Right lung (tissue), 5 donors: ENCODE measurements around the gene THSD4. TPM values are rescaled to one million over a fixed set of nuclear protein-coding genes. Genes with fewer than 3 reads are reported as not detected.

Experiments
- DNase-seq, 2 donors: peaks; one replicate each; pipeline ENCODE4 v3.0.0-alpha.2; 2013
- polyA plus RNA-seq, 5 donors: library from polyadenylated mRNA; unstranded; fragments of 120-200 nt; gene quantifications; one replicate each; pipeline versions ENCODE4 v1.2.1 to v1.2.3, GENCODE V29; 2013; ENCODE audit warnings: inconsistent platforms in 1 of 5, low replicate concordance in 1 of 5; ENCODE audit not compliant: insufficient read length in 5 of 5, insufficient read depth in 1 of 5

Gene THSD4
- polyA plus RNA-seq, 5 donors, result 14.0 to 27.2 (median 17.1) TPM

DNA sequence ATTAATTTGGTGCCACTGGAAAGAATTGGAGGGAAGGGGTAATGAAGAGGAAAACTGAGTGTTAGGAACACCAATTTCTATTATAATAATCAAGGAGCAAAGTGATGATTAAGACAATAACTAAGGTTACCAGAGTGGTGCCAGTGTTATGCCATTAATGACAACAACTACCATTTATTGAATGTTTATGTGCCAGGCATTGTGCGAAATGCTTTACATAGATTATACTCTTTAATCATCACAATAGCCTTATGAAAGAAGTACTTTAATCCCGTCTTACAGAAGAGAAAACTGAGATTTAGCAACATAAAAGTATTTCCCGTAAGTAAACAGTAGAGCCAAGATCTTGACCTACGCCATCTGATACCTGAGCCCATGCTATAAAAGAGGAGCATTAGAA is 507.8 kb downstream of the THSD4 start:
- no peak for DNase-seq

DNA sequence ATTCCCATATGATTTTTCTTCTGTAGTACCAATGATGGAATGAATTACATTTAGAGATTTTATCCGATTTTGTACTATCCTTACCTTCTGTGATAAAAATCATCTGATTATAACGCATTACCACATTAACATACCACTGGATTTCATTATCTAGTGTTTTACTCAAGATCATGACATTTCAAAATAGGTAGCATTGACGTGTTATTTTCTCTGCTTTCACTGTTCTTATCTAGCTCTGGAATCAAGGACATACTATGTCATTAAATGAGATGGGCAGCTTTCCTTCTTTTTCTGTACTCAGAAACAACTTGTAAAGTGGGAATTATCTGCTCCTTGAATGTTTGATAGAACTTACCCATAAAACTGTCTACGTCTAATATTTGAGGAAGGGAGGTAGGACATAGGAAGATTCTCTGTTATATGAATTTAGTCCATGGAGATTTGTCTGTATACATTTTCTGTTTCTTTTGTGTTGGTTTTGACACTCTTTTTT is 511.4 kb downstream of the THSD4 start:
- DNase-seq, result no peak

DNA sequence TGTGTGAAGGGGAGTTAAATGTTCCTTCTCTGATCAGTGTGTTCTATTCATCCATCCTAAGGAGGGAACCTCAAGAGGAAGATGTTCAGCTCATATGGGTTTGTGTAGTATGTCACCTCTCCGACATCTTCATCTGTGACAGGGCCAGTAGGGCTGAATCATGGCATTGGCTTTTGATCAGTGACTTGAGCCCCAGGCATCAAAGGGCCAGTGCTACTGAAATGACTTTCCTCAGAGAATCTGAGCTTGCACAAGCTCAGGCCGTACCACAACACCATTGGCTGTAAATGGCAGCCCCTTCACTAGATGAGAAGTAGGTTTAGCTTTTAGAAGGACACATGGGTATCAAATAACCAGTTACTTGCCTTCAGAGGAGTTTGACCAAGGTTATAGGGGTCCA is 511.9 kb downstream of the THSD4 start:
- no peak for DNase-seq

DNA sequence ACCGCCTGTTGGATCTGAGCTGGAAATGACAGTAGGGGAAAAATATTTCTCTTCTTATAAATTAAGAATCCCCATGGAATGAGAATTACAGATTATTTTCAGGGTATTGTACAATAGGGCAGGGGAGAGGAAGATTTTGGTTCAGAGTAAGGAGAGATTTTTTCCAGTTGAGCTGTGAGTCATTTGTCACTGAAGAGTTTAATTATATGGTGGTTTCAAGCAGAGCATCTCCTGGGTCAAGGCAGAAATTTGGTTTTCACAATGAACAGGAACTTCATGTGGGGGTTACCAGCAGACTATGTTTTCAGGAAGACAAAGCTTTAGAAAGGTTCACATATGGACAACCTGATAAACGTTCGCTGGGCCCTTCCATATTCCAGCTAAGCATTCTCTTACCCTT is 512.3 kb downstream of the THSD4 start:
- no peak for DNase-seq

DNA sequence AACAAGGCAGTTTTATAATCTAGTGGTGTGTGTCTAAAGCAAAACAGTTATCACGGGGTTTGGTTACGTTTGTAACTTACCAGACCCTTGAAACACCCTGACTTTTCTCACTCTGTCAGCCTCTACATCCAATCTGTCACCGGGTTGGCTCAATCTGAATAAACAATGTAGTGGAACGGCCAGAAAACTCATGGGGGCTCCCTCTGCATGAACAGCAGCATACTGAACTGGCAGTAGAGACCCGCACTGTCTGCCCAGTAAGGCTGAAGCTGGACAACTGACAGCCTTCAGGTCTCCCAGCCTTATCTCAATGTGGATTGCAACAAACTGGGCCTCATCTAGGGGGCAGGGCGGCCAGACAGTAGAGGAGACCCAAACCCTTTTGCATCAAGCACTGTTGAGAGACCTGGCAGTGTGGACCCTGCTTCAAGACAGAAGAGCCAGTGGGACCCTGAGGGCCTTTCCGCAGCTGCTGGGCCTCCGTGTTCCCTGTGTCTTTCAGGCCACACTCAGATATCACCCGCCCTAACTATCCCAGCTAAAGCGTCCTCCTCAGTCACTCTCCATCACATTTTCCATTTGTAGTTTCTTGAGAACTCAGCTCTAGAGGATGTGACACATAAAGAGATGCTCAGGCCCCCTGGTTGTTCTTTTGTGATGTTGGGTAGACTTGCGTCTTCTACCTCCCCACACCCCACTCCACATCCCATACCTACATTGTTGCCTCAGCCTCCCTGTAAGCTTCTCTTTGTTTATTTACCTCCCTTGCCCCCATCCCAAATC is 513.9 kb downstream of the THSD4 start:
- no peak for DNase-seq

DNA sequence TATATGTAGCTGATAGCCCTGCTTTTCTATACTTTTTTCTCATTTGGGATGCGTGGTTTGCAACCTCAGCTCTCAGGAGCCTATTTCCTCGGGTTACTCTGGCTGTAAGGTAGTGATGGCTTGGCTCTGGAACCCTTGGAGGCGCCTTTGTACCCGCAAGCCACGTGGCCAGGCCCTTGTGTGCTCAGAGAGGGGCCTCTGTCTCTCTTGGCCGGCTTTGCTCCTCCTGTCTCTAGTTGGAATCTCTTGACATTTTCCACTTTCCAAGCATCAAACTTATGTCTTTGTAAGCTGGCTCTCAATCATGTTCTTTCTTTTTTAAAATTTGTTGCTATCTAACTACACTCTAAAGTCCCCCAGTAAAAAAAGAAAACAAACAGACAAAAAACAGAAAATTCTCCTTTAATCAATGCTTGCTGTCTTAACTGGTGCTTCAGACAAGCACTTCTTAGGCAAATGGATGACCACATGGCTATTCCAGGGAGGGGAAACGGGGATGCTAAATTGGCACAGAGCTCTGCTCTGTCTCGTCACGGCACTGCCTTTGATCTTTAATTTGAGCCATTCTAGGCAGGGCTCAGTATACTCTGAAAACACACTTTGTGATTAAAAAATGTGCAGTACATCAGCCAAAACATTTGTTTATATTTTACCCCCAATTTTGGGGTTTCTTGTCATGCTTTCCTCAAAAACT is 514.7 kb downstream of the THSD4 start:
- DNase-seq, result no peak

- no peak for DNase-seq
These were observed 515.2 kb downstream of the THSD4 start for GRCh38 chr15:71630475-71630809.

- no peak for DNase-seq
These were observed 517.4 kb downstream of the THSD4 start for GRCh38 chr15:71632576-71633195.

DNA sequence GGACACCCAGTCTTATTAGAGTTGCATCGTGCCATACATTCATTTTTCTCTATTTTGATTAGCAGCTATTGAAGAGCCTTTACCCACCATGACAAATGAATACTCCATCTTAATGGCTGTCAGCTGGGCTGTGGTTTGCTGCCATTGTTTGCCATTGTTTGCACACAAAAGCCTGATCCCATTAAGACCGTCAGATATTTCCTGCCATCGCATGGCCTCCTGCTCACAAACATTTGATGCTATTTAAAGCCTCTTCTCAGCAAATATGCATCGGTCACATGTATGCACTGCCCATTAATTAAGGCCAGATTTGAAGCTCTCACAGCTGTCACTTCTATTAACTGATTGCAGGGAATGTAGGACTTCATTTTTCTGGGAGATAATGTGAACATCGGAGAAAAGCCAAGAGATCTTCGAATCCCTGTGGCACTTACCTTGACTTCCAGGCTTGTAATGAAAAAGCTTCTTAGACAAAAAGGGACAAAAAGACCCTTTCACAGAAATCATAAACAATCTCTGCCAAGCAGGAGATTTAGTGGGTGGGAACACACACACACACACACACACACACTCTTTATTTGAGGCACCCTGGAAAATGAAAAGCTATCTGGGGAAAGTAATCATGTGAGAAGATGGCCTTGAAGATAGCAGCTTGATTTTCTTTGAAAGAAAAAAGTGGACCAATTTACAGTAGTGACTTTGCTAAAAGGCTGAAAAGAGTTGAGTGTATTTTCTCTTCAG is 519.7 kb downstream of the THSD4 start:
- no peak for DNase-seq

DNA sequence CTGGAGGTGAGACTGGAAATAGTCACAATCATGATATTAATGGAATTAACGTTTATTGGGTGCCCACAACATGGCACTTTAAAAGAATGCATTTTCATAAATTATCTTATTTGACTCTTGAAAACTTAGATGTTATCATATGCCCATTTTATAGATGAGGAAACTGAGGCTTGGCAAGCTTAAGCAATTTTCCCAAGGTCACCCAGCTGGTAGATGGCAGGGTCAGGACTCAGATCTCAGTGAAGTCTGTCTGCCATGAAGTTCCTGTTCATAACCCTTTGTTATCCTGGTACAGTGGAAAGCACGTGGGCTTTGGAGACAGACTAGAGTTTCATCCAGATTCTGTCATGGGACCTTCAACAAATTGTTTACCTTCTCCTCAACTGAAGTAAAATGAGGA is 520.5 kb downstream of the THSD4 start:
- no peak for DNase-seq

DNA sequence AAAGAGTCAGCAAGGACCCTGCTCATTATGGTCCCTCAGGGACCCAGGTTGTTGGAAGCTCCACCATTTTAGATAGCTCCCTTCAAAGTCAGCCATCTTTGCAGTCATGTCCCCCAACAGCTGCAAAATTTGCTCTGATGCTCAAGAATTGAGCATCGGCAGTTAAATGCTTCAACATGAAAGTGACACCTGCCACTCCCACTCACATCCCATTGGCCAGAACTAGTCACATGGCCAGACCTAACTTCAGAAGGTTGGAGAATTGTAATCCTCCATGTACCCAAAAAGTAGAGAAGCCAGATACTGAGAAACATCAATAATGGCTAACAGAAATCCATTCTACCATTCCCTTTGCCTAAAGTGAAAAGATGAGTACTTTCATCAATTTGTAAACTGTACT is 523.6 kb downstream of the THSD4 start:
- DNase-seq, result no peak

- DNase-seq, result no peak
These were observed 524.2 kb downstream of the THSD4 start for GRCh38 chr15:71639471-71639870.

DNA sequence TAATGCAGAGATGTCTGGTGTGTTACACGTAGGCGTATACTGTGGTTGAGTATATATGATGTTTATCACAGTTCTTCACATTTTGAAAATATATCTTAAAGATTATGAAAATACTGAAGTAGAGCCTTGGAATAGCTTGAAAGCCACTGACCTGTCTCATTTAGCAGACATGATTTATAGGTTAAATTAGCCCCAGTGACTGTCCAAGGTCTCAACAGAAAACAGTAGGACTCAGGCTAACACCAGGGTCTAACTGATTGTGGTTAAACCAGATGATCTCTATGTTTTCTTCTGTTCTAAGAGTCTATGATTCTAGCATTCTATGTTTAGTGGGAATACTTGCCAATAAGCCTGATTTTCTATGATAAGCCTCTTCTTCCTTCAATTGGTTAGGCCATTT is 528.6 kb downstream of the THSD4 start:
- no peak for DNase-seq

- DNase-seq, result no peak
These were observed 531.7 kb downstream of the THSD4 start for GRCh38 chr15:71646767-71647486.

DNA sequence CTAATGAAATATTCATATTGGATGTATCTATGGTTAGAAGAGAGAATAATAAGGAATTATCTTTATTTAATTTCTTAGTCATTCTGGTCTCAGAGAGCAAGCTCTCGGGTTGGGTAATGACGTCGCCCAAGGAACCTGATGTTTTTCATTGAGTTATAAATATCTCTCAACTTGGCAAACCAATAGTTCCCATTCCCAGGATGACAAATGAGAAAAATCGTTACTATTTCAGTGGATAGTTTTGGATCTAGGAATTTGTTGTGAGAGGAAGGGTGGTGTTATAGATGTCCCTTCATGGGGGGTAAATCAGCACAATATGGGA is 532.2 kb downstream of the THSD4 start:
- DNase-seq, result no peak

- DNase-seq, result no peak
These were observed 532.8 kb downstream of the THSD4 start for GRCh38 chr15:71648095-71648494.

DNA sequence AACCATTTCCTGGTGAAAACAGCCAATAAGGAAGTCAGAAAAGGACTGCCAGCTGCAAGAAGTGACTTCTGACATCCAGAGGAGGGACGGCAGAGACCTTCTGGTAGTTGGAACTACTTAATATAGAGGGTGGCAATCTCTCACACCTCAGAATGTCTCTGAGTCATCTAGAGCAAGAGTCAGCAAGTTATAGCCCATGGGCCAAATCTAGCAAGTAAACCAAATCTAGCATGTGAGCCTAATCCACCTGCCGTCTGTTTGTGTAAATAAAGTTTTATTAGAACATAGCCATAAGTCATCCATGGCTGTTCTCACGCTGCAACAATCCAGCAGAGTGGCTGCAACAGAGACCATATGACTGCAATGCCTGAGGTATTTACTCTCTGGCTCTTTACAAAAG is 534.6 kb downstream of the THSD4 start:
- no peak for DNase-seq

DNA sequence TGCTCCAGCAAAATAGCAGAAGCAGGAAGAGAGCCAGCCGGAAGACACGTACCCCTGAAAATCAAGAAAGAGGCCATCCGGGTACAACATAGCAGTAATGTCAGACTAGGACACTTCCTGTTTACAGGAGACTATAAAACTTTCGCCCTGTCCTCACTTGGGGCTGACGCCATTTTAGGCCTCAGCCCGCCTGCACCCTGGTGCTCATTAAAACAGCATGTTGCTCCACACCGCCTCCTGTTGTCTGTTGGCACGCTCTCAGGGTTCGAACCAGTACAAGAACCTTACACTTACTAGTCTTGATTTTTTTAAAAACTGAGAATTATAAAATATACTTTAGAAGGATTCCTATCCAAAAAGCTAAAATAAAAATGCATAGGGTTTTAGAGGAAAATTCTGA is 535.3 kb downstream of the THSD4 start:
- DNase-seq, result no peak

GRCh38 chr15:71651750-71652186 is 536.5 kb downstream of the THSD4 start:
- no peak for DNase-seq

- DNase-seq, result no peak
These were observed 538.9 kb downstream of the THSD4 start for GRCh38 chr15:71654042-71654719.

DNA sequence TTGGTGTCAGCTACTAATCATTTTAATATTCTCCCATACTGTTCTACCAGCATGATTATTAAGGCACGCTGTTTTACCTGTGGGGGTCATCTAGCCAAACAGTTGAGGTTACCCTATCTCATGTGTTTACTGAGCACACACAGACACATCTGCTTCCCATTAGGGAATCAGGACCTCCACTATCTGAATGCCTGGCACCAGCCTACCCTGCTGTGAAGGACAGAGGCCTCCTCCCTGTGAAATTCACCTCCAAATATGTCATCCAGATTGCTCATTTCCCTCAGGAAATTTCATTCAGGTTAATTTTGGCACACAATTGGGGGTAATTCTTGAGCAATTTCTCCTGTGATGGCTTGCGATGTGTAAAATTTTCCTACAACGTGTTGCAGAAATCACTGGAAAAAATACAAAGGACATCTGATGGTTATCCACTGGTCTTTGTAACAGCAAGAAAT is 539.5 kb downstream of the THSD4 start:
- no peak for DNase-seq
